Measurements from ENCODE around the gene MYEOV.

The MYEOV gene

GRCh38 chr11:69312453-69313404 is 18.8 kb downstream of the MYEOV start:
- in situ Hi-C loops (cut with MboI; ENCODE audit: low sequenced_read_pairs): no loop called here

- in situ Hi-C loops (cut with MboI; ENCODE audit: low sequenced_read_pairs): no loop called here
Measured at GRCh38 chr11:69313992-69314391, 20.0 kb downstream of the MYEOV start.

- in situ Hi-C loops (cut with MboI; ENCODE audit: low sequenced_read_pairs): no loop called here
Measured at GRCh38 chr11:69314555-69314954, 20.6 kb downstream of the MYEOV start.

DNA sequence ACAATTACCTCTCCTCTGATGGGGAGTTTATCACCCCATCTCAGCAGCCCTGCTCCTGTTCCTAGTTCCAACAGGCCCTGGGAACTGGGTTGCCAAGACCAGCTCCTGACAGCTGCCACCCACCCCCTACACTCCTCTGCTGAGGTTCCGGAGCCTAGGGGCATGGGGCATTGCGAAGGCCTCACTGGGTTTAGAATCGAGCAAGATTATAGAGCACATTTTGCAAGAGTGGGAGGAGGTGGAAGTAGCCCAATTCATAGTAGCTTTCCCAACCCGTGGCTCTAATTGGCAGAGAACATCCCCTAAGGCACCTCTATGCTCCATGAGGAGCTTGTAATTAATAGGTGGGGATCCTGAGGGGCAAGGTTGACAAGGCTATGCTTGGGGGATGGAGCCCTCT is 23.0 kb downstream of the MYEOV start:
- in situ Hi-C loops (cut with MboI; ENCODE audit: low sequenced_read_pairs): no loop called here

DNA sequence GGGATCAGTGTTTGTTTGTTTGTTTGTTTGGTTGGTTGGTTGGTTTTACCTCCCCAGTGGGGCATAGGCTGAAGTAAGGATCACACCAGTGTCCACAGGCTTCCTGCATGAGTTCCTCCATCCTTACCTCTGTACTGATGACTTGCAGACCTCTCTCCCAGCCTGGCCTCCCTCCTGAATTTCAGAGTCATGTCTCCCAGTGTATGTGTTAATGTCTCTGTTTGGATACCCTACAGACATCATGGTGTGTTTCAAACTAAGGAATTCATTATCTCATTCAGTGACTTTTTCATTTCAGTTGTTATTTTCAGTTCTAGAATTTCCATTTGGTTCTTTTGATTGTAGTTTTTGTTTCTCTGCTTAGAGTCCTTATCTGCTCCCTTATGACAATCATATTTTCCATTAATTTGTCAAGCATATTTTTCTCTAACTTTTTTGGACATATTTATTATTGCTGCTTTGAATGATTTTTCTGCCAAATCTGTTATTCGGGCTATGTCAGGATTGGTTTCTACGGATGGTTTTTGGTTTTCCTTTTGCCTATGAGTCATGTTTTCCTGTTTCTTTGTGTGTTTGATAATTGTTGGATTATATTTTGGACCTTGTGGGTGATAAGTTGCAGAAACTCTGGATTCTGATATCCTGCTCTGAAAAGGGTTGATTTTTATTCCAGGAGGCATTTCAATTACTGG is 23.6 kb downstream of the MYEOV start:
- in situ Hi-C loops (cut with MboI; ENCODE audit: low sequenced_read_pairs): no loop called here

- in situ Hi-C loops (cut with MboI; ENCODE audit: low sequenced_read_pairs): no loop called here
Measured at GRCh38 chr11:69318093-69318420, 24.1 kb downstream of the MYEOV start.

GRCh38 chr11:69319255-69320106 is 25.5 kb downstream of the MYEOV start:
- in situ Hi-C loops (cut with MboI; ENCODE audit: low sequenced_read_pairs): no loop called here

DNA sequence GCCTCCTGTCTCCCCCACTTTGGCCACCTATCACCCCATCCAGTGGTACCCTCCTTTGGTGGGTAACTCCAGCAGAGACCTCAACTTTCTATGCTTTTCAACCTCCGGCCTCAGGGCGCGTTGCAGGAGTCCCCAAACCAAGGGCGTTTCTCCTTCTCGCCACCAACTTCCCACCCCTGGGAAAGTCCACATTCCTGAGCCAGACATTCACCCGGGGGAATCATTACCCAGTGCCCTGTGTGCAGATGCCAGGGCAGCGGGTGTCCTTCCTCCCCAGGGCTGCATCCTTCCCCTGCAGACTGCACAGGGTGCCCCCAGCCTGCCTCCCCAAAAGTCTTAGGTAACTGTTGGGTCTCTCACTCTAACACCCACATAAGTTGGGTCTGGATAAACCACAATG is 26.4 kb downstream of the MYEOV start:
- in situ Hi-C loops (cut with MboI; ENCODE audit: low sequenced_read_pairs): no loop called here

DNA sequence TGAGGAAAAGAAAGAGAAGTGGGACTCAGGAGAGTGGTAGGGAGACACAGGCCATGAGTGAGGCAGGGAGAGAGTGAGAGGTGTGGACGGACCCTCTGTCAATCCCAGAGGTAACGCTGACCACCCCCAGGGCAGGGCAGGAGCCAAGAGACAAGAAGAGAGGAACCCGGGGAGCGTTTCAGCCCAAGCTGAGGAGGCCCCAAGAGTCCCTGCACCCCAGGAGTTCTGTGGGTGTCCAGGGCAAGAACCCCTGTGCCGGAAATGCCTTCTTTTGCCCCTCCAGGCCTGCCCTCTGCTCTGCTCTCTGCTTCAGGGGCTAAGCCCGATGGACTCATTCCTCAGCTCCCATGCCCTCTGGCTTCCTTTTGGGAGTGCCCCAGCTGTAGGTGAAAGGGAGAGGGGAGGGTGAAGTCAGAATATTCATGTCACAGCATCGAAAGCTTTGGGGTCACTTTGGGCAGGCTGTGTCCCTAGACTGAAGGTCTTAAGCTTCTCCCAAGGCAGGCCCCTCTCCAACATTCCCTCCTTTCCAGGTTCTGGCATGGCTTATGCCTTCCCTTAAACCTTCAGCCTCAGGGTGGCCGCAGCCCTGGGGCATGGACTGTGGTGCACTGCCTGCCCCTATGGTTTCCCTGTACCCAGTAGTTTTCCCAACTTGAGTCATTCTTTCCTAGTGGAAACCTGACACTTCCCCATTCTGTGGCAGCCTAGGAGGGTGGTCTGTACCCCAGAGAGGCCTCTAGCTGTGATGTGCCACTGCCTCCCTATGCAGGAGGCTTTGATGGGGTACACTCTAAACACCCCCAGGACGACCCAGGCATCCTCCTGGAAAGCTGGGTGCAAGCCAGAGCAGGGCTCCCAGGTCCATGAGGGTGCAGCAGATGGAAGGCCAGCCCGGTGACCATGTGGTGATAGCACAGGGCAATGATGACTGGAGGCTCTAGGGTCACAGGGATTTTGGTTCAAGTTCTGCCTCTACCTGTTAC is 27.1 kb downstream of the MYEOV start:
- in situ Hi-C loops (cut with MboI; ENCODE audit: low sequenced_read_pairs): no loop called here

GRCh38 chr11:69321877-69322361 is 28.0 kb downstream of the MYEOV start:
- in situ Hi-C loops (cut with MboI; ENCODE audit: low sequenced_read_pairs): no loop called here

- in situ Hi-C loops (cut with MboI; ENCODE audit: low sequenced_read_pairs): no loop called here
Measured at GRCh38 chr11:69325446-69325845, 31.5 kb downstream of the MYEOV start.

DNA sequence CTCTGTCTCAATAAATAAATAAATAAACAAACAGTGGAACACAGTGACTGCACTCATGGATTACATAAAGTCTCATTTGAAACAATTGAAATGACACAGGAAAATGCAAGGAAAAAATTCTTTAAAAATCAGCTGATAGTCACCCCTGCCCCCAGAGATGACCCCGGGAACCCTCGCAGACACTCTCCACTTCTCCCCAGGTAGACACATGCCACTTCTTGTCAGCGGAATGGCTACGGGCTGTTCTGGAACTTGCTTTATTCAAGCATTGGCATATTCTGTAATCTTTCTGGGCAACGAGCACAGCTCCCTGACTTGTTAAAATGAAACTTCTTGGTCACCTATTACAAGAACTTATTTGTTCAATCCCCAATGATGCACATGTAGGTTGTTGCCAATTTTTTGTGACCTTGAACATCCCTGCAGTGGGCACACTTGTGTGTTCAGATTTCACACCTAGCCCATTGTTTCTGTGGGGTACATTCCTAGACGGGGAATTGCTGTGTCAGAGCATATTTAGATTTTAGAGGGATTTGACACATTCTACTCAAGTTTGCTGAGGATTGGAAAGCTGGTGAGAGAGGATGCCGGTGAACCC is 32.8 kb downstream of the MYEOV start:
- in situ Hi-C loops (cut with MboI; ENCODE audit: low sequenced_read_pairs): no loop called here

- in situ Hi-C loops (cut with MboI; ENCODE audit: low sequenced_read_pairs): no loop called here
Measured at GRCh38 chr11:69327741-69328191, 33.8 kb downstream of the MYEOV start.

DNA sequence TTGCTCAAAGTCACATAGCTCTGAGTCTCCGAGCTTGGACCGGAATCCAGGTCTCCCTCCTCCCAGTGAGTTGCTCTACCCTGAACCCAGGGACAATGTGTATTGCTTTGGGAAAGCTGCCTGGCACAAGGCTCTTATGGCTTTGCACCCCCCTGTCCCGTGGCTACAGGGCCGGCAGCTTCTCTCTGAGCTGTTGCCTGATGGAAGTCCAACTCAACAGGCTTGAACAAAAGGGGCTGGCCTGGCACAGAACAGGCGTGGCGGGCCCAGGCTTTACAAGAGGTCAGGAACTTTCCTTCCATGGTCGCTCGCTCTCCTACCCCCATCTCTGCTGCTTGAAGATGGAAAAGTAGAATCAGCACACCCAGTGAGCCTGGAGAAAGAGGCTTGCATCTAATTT is 34.3 kb downstream of the MYEOV start:
- in situ Hi-C loops (cut with MboI; ENCODE audit: low sequenced_read_pairs): no loop called here

DNA sequence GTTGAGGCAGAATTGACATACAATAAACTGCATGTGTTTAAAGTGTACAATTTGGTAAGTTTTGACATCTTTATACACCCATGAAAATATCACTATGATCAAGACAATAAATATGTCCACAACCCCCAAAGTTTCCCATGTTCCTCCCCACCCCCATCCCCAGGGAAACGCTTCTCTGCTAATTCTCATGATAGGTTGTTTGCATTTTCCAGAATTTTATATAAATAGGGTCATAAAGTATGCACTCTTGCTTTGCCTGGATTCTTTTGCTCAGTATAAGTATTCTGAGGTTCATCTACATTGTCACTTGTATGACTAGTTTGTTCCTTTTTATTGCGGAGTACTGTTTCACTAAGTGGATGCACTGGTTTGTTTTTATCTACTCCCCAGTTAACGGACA is 35.6 kb downstream of the MYEOV start:
- in situ Hi-C loops (cut with MboI; ENCODE audit: low sequenced_read_pairs): no loop called here

- in situ Hi-C loops (cut with MboI; ENCODE audit: low sequenced_read_pairs): no loop called here
Measured at GRCh38 chr11:69330330-69330729, 36.4 kb downstream of the MYEOV start.

DNA sequence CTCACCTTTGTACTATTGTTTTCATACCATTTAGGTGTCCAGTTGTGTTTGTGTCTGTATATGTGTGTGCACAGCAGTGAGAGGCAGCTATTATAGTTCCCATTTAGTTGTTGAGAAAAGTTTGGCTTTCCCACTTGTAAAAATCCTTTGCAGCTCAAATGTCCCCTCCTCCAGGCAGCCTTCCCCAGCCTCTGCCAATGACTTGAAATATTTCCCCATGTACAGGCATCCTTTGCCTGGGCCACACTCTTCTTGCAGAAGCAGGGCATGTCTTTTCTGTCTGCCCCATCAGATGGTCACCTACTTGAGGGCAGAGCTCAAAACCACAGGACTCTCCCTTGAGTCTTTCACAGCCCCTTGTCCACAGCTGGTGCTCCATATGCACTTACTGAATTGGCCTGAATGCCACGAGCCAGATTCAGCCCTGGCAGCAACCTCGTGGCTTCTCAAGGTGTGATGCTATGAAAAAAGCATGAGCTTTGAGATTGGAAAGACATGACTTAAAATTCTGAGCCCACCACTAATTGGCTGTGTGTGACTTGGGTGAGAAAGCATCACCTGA is 39.3 kb downstream of the MYEOV start:
- in situ Hi-C loops (cut with MboI; ENCODE audit: low sequenced_read_pairs): no loop called here

DNA sequence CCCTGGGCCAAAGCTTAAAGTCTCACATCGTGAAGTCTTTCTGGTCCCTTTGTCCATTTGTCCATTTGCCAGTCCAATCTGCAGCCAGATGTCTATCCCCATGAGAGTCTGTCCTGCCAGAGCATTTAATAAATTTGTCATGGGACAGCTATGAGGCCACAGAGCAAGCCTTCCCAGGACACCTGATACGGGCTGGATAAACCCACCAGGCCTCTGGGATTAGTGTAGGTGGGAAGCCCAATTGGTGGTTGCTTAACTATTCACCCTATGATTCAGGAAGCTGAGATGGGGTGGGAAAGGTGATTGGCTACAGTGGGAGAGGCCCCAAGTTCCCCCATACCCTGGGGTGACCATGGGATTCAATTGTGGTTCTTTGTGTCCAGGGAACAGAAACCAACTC is 39.9 kb downstream of the MYEOV start:
- in situ Hi-C loops (cut with MboI; ENCODE audit: low sequenced_read_pairs): no loop called here
